SH-SY5Y (cell line): ENCODE measurements around the gene RNF217.

ENCODE experiments used
- GATA2 ChIP-seq: IDR thresholded peaks from 2 replicates; pipeline ENCODE4 v1.6.1; 2011; ENCODE audit warnings: mild to moderate bottlenecking, low read depth, low read length
- GATA3 ChIP-seq: IDR thresholded peaks from 2 replicates; pipeline ENCODE4 v1.6.1; 2011; ENCODE audit warnings: low read depth, mild to moderate bottlenecking, low read length, moderate library complexity

DNA sequence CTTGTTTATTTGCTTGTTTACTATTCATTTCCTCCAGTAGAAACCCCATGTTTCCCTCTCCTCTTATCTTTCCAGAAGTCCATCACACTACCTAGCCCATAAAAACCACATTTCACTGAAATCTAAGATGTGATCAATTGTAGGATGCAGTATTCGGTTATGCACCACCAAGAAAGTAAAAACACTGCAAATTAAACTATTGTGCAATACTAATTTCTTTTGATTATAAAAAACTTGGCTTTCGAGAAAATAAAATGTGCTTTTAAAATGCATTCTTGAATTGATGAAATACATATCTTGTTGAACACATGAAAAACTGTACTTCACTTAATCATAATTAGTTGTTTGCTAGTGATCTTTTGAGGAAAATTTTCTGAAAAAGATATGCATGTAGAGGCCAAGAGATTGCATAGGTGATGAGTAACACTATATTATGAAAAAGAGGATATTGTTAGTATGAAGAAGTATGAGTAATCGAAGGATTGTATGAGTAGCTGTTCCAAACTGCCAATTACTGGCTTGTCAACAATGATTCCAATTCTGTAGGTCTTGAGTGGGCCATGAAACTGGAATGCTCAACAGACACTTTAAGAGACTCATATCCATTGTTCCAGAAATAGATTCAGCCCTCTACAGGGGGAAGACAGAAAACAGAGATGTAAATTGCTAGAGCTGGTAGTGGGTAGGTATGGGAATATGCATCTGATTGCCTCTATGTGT lies 79.7 kb downstream of the RNF217 start:
- TF ChIP-seq GATA3 (no peak), GATA2 (no peak)
